Mesothelial cell of epicardium (in vitro differentiated cells): ENCODE results near the gene SMTN. TPM values are rescaled to one million over a fixed set of nuclear protein-coding genes. Genes with fewer than 3 reads are reported as not detected.

ENCODE experiments used
- DNase-seq, 2 experiments: peaks; one replicate each; pipeline ENCODE4 v3.0.0; 2021; ENCODE audit warnings: low spot score in 2 of 2; ENCODE audit not compliant: unreplicated experiment in 2 of 2
- H3K27ac Mint-ChIP-seq: 2 replicates; pipeline ENCODE4 v1.8.0; 2021; ENCODE audit warnings: mixed read lengths
- H3K27me3 Mint-ChIP-seq: 2 replicates; pipeline ENCODE4 v1.8.0; 2021; ENCODE audit warnings: low read depth, mixed read lengths
- H3K36me3 Mint-ChIP-seq: 2 replicates; pipeline ENCODE4 v1.8.0; 2021; ENCODE audit warnings: mixed read lengths
- H3K4me1 Mint-ChIP-seq: 2 replicates; pipeline ENCODE4 v1.8.0; 2021; ENCODE audit warnings: mixed read lengths
- H3K4me3 Mint-ChIP-seq: 2 replicates; pipeline ENCODE4 v1.8.0; 2021; ENCODE audit warnings: mild to moderate bottlenecking, moderate library complexity, mixed read lengths
- H3K9me3 Mint-ChIP-seq: 2 replicates; pipeline ENCODE4 v1.8.0; 2021; ENCODE audit warnings: mixed read lengths
- CTCF ChIP-seq: fragments of 200-600 bp; sonication (generic); IDR thresholded peaks from one replicate; pipeline ENCODE4 v1.5.0; 2021; ENCODE audit warnings: antibody characterized with exemption; ENCODE audit not compliant: unreplicated experiment
- total RNA-seq: library from RNA; stranded (reverse); gene quantifications from 3 replicates; pipeline ENCODE4 v1.2.1, GENCODE V29; 2021

Gene SMTN
- total RNA-seq, 1 donor from 2014 or later, result 67.0 TPM

DNA sequence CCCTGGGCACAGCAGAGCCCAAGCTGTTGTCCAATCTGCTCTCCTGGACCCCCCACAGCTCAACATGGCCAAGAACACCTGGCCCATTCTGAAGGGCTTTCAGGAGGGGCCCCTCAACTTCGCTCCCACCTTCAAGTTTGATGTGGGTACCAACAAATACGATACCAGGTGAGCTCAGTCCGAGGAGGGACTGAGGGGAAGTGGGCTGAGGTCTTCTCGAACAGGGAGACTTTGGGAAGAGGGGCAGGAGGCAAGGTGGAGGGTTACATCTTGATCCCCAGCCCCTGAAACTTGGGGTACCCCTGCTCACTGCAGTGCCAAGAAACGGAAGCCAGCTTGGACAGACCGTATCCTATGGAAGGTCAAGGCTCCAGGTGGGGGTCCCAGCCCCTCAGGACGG, 47.0 kb downstream of the SMTN start:
- H3K27ac Mint-ChIP-seq, result no peak overlapping the region
- H3K9me3 Mint-ChIP-seq, result no peaks in the 10 kb centered on the region
- H3K4me3 Mint-ChIP-seq, result no peak overlapping the region
- no peak for TF ChIP-seq CTCF
- peaks cover 7% of the 10 kb centered on the region for H3K4me1 Mint-ChIP-seq
- no peaks in the 10 kb centered on the region for H3K27me3 Mint-ChIP-seq
- peaks cover 1% of the 10 kb centered on the region for H3K36me3 Mint-ChIP-seq
- no peak for DNase-seq

- Mint-ChIP-seq H3K4me1 (no peaks in the 10 kb centered on the region), H3K9me3 (no peaks in the 10 kb centered on the region), H3K27ac (no peak overlapping the region), H3K27me3 (no peaks in the 10 kb centered on the region), H3K36me3 (peaks cover 1% of the 10 kb centered on the region), H3K4me3 (no peak overlapping the region)
- TF ChIP-seq CTCF, result no peak
- DNase-seq, result no peak
Measured at GRCh38 chr22:31130873-31131272, 49.8 kb downstream of the SMTN start.

GRCh38 chr22:31133911-31134310, 52.8 kb downstream of the SMTN start:
- Mint-ChIP-seq H3K27me3 (peaks cover 4% of the 10 kb centered on the region), H3K36me3 (peaks cover 1% of the 10 kb centered on the region), H3K27ac (no peak overlapping the region), H3K9me3 (no peaks in the 10 kb centered on the region), H3K4me1 (no peaks in the 10 kb centered on the region), H3K4me3 (no peak overlapping the region)
- no peak for TF ChIP-seq CTCF
- no peak for DNase-seq

DNA sequence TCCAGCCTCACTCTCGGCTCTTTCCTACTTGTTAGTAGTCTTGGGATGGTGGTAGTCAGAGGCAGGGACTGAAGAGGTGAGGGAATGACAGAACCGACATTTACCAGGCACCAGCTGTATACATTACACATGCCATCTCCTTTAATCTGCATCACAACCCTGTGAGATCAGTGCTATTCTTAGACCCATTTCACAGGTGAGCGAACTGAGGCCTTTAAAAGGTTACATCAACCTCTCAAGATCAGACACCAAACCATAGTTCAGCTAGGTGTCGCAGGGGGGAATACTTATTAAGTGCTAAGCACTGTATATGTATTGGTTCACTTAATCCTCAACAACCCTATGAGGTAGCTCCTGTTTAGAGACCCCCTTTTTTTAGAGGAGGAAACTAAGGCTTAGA, 53.6 kb downstream of the SMTN start:
- no peak for DNase-seq
- H3K36me3 Mint-ChIP-seq, result peaks cover 1% of the 10 kb centered on the region
- H3K9me3 Mint-ChIP-seq, result no peaks in the 10 kb centered on the region
- H3K27me3 Mint-ChIP-seq, result peaks cover 11% of the 10 kb centered on the region
- H3K4me1 Mint-ChIP-seq, result no peaks in the 10 kb centered on the region
- no peak overlapping the region for H3K4me3 Mint-ChIP-seq
- H3K27ac Mint-ChIP-seq, result no peak overlapping the region
- no peak for TF ChIP-seq CTCF

DNA sequence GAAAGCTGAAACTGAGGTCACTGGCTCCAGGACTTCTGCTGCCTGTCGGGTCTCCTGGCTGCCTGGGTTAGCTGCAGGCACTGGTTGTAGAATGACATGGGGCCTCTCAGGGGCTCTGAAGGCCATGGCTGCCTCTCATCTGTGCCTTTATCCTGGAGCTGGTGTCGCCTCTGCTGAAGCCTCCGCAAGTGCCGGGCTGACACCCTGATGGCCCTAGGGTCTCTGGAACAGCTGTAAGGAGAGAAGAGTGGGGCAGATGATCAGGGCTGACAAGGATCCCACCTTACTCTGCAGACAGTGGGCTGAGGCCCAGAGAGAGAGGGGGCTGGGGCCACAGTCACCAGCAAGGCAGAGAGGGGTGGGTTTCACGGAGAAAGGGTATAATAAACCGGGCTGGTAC, 54.6 kb downstream of the SMTN start:
- H3K27me3 Mint-ChIP-seq, result peaks cover 21% of the 10 kb centered on the region
- no peaks in the 10 kb centered on the region for H3K4me1 Mint-ChIP-seq
- no peak for DNase-seq
- no peak overlapping the region for H3K27ac Mint-ChIP-seq
- H3K36me3 Mint-ChIP-seq, result peaks cover 1% of the 10 kb centered on the region
- no peaks in the 10 kb centered on the region for H3K9me3 Mint-ChIP-seq
- no peak for TF ChIP-seq CTCF
- no peak overlapping the region for H3K4me3 Mint-ChIP-seq

- Mint-ChIP-seq H3K27ac (no peak overlapping the region), H3K4me3 (no peak overlapping the region), H3K9me3 (no peaks in the 10 kb centered on the region), H3K4me1 (no peaks in the 10 kb centered on the region), H3K36me3 (no peaks in the 10 kb centered on the region), H3K27me3 (peaks cover 21% of the 10 kb centered on the region)
- no peak for TF ChIP-seq CTCF
- DNase-seq, result no peak
Measured at GRCh38 chr22:31136155-31136554, 55.0 kb downstream of the SMTN start.
